K562 (cell line): ENCODE measurements around the gene HEATR1. TPM values are rescaled to one million over a fixed set of nuclear protein-coding genes. Genes with fewer than 3 reads are reported as not detected.
A peak's percentile ranks its signal among the peaks of the same experiment; 100 is the strongest.

Experiments used
- ATAC-seq: fragments of 200-7000 bp; cut with Tn5 transposase; 3 replicates; pipeline ENCODE4 v1.9.1; 2020; ENCODE audit warnings: moderate library complexity
- BruUV-seq: library from RNA; stranded (reverse); fragments of 400-500 nt; replicated peaks from 2 replicates; lab custom pipeline; 2021; lab: Mats Ljungman, UMichigan
- CTCF ChIA-PET: fragments of 300-600 bp; formaldehyde crosslinking; extraction: SDS; loops from one replicate; lab custom pipeline; 2021; ENCODE audit warnings: low intra/inter-chr PET ratio; lab: Yijun Ruan, JAX
- POLR2A ChIA-PET: fragments of 300-600, 350-650 bp; sonication (Branson Sonifier 250); formaldehyde crosslinking; extraction: SDS; loops from one replicate; lab custom pipeline; 2021; ENCODE audit warnings: antibody characterized with exemption, inconsistent platforms; lab: Yijun Ruan, JAX
- DNase-seq, 4 experiments: peaks; one replicate each; pipeline versions ENCODE4 v3.0.0 to v3.0.0-alpha.2; 2011 to 2018; ENCODE audit warnings: low spot score in 3 of 4, mixed read lengths in 3 of 4; ENCODE audit errors: extremely low read depth in 1 of 4
- FAIRE-seq: peaks from 2 replicates; lab custom pipeline; 2011; peaks lifted over from hg19 to GRCh38; lab: Jason Lieb, UNC
- H2AFZ ChIP-seq: 2 replicates; pipeline ENCODE4 v1.6.0; 2011; ENCODE audit warnings: low read depth, low read length, control low read depth, inconsistent platforms
- H3K27ac ChIP-seq: fragments of 200-600 bp; 3 replicates; pipeline ENCODE4 v1.8.0; 2011; ENCODE audit warnings: low read depth, mild to moderate bottlenecking, control low read depth, inconsistent platforms, low read length, moderate library complexity, mixed read lengths; ENCODE audit errors: extremely low read depth
- H3K27me3 ChIP-seq, 2 experiments: fragments of 300-600 bp in 1 of 2; 2 replicates in 1 of 2; 3 replicates in 1 of 2; pipeline versions ENCODE4 v1.6.0 to v1.8.0; 2011; ENCODE audit warnings: inconsistent platforms in 2 of 2, low read length in 2 of 2, mild to moderate bottlenecking in 1 of 2, mixed read lengths in 1 of 2, moderate library complexity in 1 of 2; ENCODE audit not compliant: control insufficient read depth in 2 of 2, insufficient read depth in 2 of 2
- H3K36me3 ChIP-seq: fragments of 300-600 bp; 3 replicates; pipeline ENCODE4 v1.8.0; 2011; ENCODE audit warnings: mild to moderate bottlenecking, low read length, inconsistent platforms; ENCODE audit not compliant: control insufficient read depth, insufficient read depth
- H3K4me1 ChIP-seq, 2 experiments: fragments of 200-600 bp in 1 of 2; replicated peaks in 1 of 2; 2 replicates in 1 of 2; 3 replicates in 1 of 2; pipeline versions ENCODE4 v1.5.1 to v1.8.0; 2011; ENCODE audit warnings: inconsistent platforms in 2 of 2, low read length in 2 of 2, mild to moderate bottlenecking in 1 of 2, mixed read lengths in 1 of 2, moderate library complexity in 1 of 2; ENCODE audit not compliant: control insufficient read depth in 2 of 2, insufficient read depth in 2 of 2
- H3K4me2 ChIP-seq: 2 replicates; pipeline ENCODE4 v1.6.1; 2011; ENCODE audit warnings: low read length, control low read depth, inconsistent platforms, mixed read lengths; ENCODE audit not compliant: insufficient read depth
- H3K4me3 ChIP-seq: fragments of 200-600 bp; sonication (generic), shearing (Covaris generic); 2 replicates; pipeline ENCODE4 v1.5.1; 2016; ENCODE audit warnings: control low read depth, inconsistent platforms
- H3K79me2 ChIP-seq: fragments of 200-600 bp; 3 replicates; pipeline ENCODE4 v1.8.0; 2011; ENCODE audit warnings: low read length, inconsistent platforms; ENCODE audit not compliant: control insufficient read depth, insufficient read depth
- H3K9ac ChIP-seq, 2 experiments: 2 replicates each; pipeline versions ENCODE4 v1.6.0 to v1.6.1; 2011; ENCODE audit warnings: low read depth in 2 of 2, low read length in 2 of 2, control low read depth in 1 of 2, inconsistent platforms in 1 of 2, mild to moderate bottlenecking in 1 of 2, mixed read lengths in 1 of 2; ENCODE audit not compliant: insufficient read depth in 1 of 2
- H3K9me1 ChIP-seq: one replicate; pipeline ENCODE4 v1.6.0; 2011; ENCODE audit warnings: inconsistent platforms, mild to moderate bottlenecking, low read length, moderate library complexity; ENCODE audit not compliant: control insufficient read depth, insufficient read depth
- H3K9me3 ChIP-seq: replicated peaks from 2 replicates; pipeline ENCODE4 v1.5.1; 2011; ENCODE audit warnings: low read depth, low read length, inconsistent platforms; ENCODE audit not compliant: control insufficient read depth, insufficient read depth
- H4K20me1 ChIP-seq: replicated peaks from 2 replicates; pipeline ENCODE4 v1.6.1; 2011; ENCODE audit warnings: low read length, inconsistent platforms, mixed read lengths; ENCODE audit not compliant: control insufficient read depth, insufficient read depth
- POLR2H ChIP-seq: IDR thresholded peaks from 2 replicates; pipeline ENCODE4 v1.6.1; 2016; ENCODE audit warnings: missing genetic modification characterization, low read depth, mild to moderate bottlenecking, control low read depth, missing compliant biosample characterization, moderate library complexity
- RAD21 ChIP-seq, 2 experiments: fragments of 250-450 bp in 1 of 2; fragments of 450-650 bp in 1 of 2; sonication (Bioruptor Pico) in 1 of 2; formaldehyde crosslinking in 1 of 2; IDR thresholded peaks in 1 of 2; conservative IDR thresholded peaks in 1 of 2; 2 replicates each; pipeline versions ENCODE4 v1.4.0 to v1.8.0; 2020 to 2022; ENCODE audit warnings: mild to moderate bottlenecking in 2 of 2, moderate library complexity in 1 of 2
- ZNF146 ChIP-seq: IDR thresholded peaks from one replicate; pipeline ENCODE4 v1.6.1; 2018; ENCODE audit warnings: missing compliant biosample characterization; ENCODE audit not compliant: unreplicated experiment
- ZNF184 ChIP-seq: sonication (generic); formaldehyde crosslinking; IDR thresholded peaks from 2 replicates; pipeline ENCODE4 v1.5.0; 2020; ENCODE audit warnings: missing genetic modification reagents
- ZNF79 ChIP-seq: fragments of 250-450 bp; sonication (Bioruptor Pico); IDR thresholded peaks from 2 replicates; pipeline ENCODE4 v1.4.0; 2020; ENCODE audit warnings: low read depth, mild to moderate bottlenecking, moderate library complexity
- WGBS: fragments of 100-300 bp; shearing (Covaris generic); methylation state at CpG from one replicate; pipeline ENCODE4 v1.1.6; 2016; ENCODE audit warnings: low coverage, mixed read lengths; ENCODE audit not compliant: insufficient coverage; ENCODE audit errors: missing lambda C conversion rate; 5-methylcytosine and 5-hydroxymethylcytosine counted together
- in situ Hi-C: fragments of 300-500 bp; cut with MboI; formaldehyde crosslinking; loops from 4 replicates; pipeline ENCODE4 v1.15.0; 2018; ENCODE audit warnings: inconsistent platforms, mixed read lengths
- intact Hi-C: fragments of 100-400 bp; cut with micrococcal nuclease; formaldehyde crosslinking; loops from 2 replicates; pipeline ENCODE4 v1.14.2; 2022
- polyA plus RNA-seq, 8 experiments: library from polyadenylated mRNA; depleted of rRNA in 4 of 8; stranded (reverse) in 5 of 8; unstranded in 3 of 8; fragments of >200 nt; fragmentation: Nextera tagmentation in 2 of 8; fragmentation: Illumina TruSeq in 1 of 8; extraction: Ambion mirVana in 2 of 8; extraction: Trizol in 1 of 8; gene quantifications; 2 replicates each; pipeline versions ENCODE4 v1.2.1 to v1.2.3, GENCODE V29; 2011 to 2014; ENCODE audit warnings: inconsistent platforms in 1 of 8, missing spikeins in 1 of 8
- total RNA-seq, 7 experiments: library from RNA; depleted of rRNA in 6 of 7; stranded (reverse); fragments of >200 nt in 6 of 7; fragmentation: Illumina TruSeq in 2 of 7; extraction: Trizol in 2 of 7; gene quantifications; 2 replicates each; pipeline versions ENCODE4 v1.2.1 to v1.2.3, GENCODE V29; 2011 to 2021; ENCODE audit warnings: low replicate concordance in 1 of 7
- TF ChIP-seq, protein P1 (sequence below): fragments of 450-650 bp; formaldehyde crosslinking; IDR thresholded peaks from 2 replicates; pipeline ENCODE4 v1.4.0; 2022; ENCODE audit warnings: mild to moderate bottlenecking, moderate library complexity

The HEATR1 gene
- total and polyA plus RNA-seq, 9 of the 15 experiments (the other 6 are each of a cell fraction or from before 2014, with no cell fraction given): 28.3 to 108 (median 50.9) TPM

GRCh38 chr1:236553370-236553769 lies 50.9 kb downstream of the HEATR1 start:
- no peaks in the 10 kb centered on the region for H4K20me1 ChIP-seq
- peaks cover 97% of the 10 kb centered on the region for H3K36me3 ChIP-seq
- POLR2A ChIA-PET: no interaction called here
- ATAC-seq (no peak), FAIRE-seq (no peak), DNase-seq (no peak)
- no peak overlapping the region for H3K27ac ChIP-seq
- TF ChIP-seq, protein P1, sequence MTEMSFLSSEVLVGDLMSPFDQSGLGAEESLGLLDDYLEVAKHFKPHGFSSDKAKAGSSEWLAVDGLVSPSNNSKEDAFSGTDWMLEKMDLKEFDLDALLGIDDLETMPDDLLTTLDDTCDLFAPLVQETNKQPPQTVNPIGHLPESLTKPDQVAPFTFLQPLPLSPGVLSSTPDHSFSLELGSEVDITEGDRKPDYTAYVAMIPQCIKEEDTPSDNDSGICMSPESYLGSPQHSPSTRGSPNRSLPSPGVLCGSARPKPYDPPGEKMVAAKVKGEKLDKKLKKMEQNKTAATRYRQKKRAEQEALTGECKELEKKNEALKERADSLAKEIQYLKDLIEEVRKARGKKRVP (CRISPR knock-in tag): no peak
- TF ChIP-seq ZNF79 (0 out of 2 replicates have a peak, but pooled peaks have one; percentile 8), POLR2H (tag) (0 out of 2 replicates have a peak, but pooled peaks have one; percentile 6), ZNF146 (CRISPR knock-in tag) (no peak)
- H3K27me3 ChIP-seq: no peaks in the 10 kb centered on the region
- intact Hi-C loops (no loop called here), in situ Hi-C loops (no loop called here)
- H3K4me3 ChIP-seq: no peak overlapping the region
- H2AFZ ChIP-seq: no peak overlapping the region
- CTCF ChIA-PET: no interaction called here
- WGBS: 67% methylated on average over 8 of the region's 8 CpGs
- H3K79me2 ChIP-seq: no peaks in the 10 kb centered on the region
- H3K9ac ChIP-seq: no peak overlapping the region
- no peak overlapping the region for H3K4me2 ChIP-seq
- no TSS peak for BruUV-seq
- no peaks in the 10 kb centered on the region for H3K9me1 ChIP-seq
- H3K4me1 ChIP-seq: peaks cover 0 to 5% of the 10 kb centered on the region in 2 experiments; a peak in 3 of 5 replicates
- no peaks in the 10 kb centered on the region for H3K9me3 ChIP-seq

DNA sequence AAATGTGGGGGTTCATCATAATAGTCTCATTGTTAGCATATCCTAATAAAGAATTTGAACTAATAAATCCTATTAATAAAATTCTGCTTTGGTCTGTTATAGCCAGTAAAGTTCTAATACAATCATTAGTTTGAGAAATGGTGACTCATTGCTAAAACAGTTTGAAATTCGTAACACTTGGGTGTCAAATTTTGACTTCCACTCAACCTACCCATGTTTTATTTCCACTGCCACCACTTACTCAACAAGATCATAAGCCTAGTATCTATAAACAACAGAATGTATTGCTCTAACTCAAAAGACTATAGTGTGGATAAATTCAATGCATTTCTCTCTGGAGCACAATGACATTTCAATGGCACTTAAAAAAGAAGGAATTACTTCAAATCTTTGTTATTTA lies 51.4 kb downstream of the HEATR1 start:
- 0% methylated on average over 1 of the region's 1 CpG for WGBS
- no peaks in the 10 kb centered on the region for H3K79me2 ChIP-seq
- FAIRE-seq (no peak), ATAC-seq (no peak), DNase-seq (no peak)
- H3K4me1 ChIP-seq: peaks cover 0 to 5% of the 10 kb centered on the region in 2 experiments; a peak in 3 of 5 replicates
- H3K9ac ChIP-seq: no peak overlapping the region
- H3K27ac ChIP-seq: no peak overlapping the region
- ChIA-PET POLR2A (no interaction called here), CTCF (no interaction called here)
- H4K20me1 ChIP-seq: no peaks in the 10 kb centered on the region
- intact Hi-C loops (no loop called here), in situ Hi-C loops (no loop called here)
- H3K36me3 ChIP-seq: peaks cover 97% of the 10 kb centered on the region
- no peak overlapping the region for H3K4me2 ChIP-seq
- H2AFZ ChIP-seq: no peak overlapping the region
- no peaks in the 10 kb centered on the region for H3K9me3 ChIP-seq
- no peak overlapping the region for H3K4me3 ChIP-seq
- BruUV-seq: no TSS peak
- no peaks in the 10 kb centered on the region for H3K27me3 ChIP-seq
- TF ChIP-seq ZNF184 (CRISPR knock-in tag) (no peak), RAD21 (CRISPR knock-in tag; conservative IDR thresholded peaks at IDR 0.05 in 1 of 2, IDR thresholded peaks at IDR 0.05 in 1 of 2) (0 out of 4 replicates have a peak, but pooled peaks of 1 of the 2 experiments have one; percentile 5), POLR2H (tag) (peak; percentile 26; the same call in 1 of the 2 replicates)
- H3K9me1 ChIP-seq: no peaks in the 10 kb centered on the region
